GM18505 (cell line): ENCODE data around the gene GEN1.

Experiments used
- ATAC-seq: cut with Tn5 transposase; IDR thresholded peaks from one replicate; pipeline ENCODE4 v1.9.1; 2021; ENCODE audit not compliant: unreplicated experiment
- POLR2A ChIP-seq: IDR thresholded peaks from 4 replicates; pipeline ENCODE4 v1.6.1; 2011; ENCODE audit warnings: borderline replicate concordance; ENCODE audit not compliant: insufficient read depth, insufficient read length; ENCODE audit errors: extremely low read depth

GEN1 gene, protein sequence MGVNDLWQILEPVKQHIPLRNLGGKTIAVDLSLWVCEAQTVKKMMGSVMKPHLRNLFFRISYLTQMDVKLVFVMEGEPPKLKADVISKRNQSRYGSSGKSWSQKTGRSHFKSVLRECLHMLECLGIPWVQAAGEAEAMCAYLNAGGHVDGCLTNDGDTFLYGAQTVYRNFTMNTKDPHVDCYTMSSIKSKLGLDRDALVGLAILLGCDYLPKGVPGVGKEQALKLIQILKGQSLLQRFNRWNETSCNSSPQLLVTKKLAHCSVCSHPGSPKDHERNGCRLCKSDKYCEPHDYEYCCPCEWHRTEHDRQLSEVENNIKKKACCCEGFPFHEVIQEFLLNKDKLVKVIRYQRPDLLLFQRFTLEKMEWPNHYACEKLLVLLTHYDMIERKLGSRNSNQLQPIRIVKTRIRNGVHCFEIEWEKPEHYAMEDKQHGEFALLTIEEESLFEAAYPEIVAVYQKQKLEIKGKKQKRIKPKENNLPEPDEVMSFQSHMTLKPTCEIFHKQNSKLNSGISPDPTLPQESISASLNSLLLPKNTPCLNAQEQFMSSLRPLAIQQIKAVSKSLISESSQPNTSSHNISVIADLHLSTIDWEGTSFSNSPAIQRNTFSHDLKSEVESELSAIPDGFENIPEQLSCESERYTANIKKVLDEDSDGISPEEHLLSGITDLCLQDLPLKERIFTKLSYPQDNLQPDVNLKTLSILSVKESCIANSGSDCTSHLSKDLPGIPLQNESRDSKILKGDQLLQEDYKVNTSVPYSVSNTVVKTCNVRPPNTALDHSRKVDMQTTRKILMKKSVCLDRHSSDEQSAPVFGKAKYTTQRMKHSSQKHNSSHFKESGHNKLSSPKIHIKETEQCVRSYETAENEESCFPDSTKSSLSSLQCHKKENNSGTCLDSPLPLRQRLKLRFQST

DNA sequence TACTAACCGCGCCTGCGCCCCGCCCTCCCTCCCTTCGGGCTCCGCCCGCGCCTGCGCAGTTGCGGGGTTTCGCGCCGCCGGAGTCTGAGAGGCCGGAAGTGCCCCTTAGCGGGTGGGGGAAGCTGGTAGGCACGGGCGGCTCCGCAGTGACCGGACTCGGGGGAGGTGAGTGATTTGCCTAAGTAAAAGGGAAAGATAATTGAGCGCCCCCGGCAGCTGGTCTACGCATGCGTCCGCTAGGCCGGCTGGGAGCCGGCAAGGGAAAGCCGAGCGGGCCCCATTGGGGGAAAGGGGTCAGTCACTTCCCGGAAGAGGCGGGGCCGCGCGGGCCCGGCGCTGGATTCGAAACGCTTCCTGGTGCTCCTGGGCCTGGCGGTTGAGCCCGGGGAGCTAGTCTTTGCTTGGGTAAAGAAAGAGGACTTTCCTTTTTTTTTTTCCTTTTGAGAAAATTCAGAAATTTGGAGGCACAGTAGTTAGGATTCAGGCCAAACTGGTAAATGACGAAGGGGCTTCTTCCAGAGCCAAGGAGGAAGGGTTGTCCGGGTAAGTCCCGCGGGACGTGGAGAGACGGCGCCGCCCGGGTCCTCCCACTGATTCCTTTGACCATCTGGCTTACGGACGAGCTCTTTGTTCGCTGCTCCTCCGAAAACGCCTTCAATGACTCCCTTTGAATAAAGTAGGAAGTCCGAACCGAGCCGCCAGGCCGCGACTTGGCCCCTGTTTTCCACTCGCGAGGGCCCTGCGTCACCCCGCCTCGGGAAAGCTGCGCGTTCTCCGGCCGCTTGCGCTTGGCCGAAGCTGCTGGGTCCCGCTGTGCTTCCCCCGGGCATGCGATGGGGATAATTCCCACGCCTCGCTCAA, at the start of gene GEN1, which contains the start of gene SMC6:
Gene GEN1, plus strand, starts transcription at position 336 of the 861 bp plus-strand sequence. CDS start 5,806 bp downstream, outside the sequence.
Gene SMC6, minus strand, starts transcription at position 8 of the 861 bp plus-strand sequence. CDS start 7,864 bp downstream, outside the sequence.
- ATAC-seq: peak; percentile 68
- TF ChIP-seq POLR2A: peak; percentile 63

DNA sequence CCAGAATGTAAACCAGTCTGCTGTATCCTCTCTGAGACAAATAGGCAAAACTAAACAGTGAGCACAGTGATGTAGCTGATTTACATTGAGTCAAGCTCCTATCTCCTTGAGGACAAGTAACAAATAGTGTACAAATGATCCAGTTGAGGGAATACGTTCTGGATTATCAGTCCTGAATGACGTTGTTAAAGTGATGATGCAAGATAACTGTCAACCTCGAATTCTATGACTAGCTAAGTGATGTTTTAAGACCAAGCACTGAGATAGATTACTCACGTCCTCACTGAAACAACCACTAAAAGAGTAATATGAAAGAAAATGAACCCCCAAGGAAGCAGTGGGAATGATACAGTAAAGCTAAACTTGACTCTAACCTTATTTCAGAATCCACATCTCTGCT, 47.1 kb upstream of the GEN1 start:
- ATAC-seq: no peak

DNA sequence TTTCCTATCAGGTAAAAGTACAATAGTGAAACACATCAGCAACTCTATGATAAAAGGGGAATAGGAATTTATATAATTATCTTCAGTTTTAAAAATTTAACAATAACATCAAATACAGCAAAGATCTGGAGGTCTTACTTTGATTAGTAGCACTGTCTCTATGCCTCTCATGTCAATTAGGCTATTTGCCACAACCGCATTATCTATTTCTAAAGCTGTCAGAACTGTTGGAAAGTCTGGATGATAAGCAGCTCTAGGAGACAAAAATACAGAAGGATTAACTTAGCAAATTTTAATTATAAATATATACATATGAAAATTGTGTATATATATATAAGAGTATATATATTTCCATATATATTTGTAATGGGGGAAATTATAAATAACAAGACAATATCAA, 45.4 kb upstream of the GEN1 start:
- no peak for ATAC-seq

More for the DNA sequence above, 47.1 kb upstream of the GEN1 start:
- no peak for TF ChIP-seq POLR2A

DNA sequence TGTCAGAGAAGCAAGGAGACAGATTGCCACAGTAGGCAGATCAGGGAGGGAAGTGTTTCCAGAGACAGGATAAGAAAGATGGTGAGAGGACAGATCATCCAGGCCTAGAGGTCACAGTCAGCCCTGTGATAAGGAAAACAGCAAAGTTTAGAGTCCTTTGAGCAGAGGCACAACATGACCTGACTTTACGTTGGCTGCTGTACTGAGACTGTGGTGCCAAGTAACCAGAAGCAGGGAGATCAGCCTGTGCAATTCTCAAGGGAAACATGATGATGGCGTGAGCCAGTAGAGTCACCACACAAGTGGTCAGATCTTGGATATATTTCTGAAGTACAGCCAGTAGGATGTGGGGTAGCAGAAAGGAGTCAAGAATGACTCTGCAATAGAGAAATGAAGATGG, 44.0 kb upstream of the GEN1 start:
- no peak for ATAC-seq
- TF ChIP-seq POLR2A: no peak

More for the DNA sequence above, 45.4 kb upstream of the GEN1 start:
- TF ChIP-seq POLR2A: no peak

DNA sequence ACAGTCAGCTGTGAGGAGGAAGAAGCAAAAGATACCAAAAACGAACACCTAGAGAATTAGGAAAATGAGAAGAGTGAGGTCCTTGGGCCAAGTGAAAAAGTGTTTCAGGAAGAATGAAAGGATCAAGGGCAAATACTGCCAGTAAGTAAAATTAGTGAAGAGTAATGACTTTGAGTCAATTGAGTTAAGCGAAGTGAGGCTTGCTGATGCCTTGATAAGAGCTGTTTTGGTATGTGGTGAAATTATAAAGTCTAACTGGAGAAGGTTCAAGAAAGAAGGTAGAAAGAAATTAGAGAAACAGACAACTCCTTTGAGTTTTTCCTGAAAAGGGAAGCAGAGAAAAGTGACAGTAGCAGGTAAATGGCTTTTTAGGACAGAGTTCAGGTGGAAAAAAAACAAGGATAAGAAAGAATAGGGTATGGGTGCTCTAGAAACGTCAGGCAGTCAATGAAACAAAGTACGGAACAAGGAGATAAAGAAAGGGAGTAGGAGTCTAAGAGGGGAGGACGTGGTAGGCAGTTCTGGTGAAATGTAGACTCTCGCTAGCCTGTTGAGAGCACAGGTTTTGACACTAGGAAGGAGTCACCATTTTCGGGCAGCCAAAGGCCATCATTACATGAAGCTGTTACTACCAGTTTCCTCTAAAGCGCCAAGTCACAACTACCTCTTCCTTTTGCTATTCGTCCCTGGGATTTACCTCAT, 43.2 kb upstream of the GEN1 start:
- no peak for ATAC-seq
- TF ChIP-seq POLR2A: no peak

DNA sequence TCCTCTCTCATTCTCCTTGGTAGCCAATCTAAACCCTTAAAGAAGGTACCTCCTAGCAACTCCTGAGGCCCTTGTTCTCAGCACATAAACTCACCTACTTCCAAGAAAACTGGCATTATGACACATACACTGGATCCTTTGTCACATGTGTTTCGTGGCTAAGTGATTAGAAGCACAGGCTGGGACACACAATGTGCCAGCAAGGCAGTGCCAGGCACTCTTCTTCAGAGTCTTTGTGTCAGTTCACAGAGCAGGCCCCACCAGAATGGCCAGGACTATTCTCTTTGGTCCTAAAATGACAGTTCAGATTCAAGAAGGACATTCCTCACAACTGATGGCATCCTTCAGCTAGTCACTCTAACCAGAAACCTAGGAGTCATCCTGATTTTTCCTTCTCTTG, 40.6 kb upstream of the GEN1 start:
- TF ChIP-seq POLR2A: no peak
- ATAC-seq: no peak

DNA sequence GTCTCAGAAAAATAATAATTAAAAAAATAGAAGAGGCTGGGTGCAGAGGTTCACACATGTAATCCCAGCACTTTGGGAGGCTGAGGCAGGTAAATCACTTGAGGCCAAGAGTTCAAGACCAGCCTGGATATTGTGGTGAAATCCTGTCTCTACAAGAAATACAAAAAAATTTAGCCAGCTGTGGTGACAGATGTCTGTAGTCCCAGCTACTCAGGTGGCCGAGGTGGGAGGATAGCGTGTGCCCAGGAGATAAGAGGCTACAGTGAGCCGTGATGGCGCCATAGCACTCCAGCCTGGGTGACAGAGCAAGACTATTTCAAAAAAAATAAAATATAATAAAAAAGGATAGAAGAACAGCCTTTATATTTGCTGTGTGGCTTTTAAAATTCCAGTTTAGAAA, 36.3 kb upstream of the GEN1 start:
- no peak for TF ChIP-seq POLR2A
- ATAC-seq: no peak

DNA sequence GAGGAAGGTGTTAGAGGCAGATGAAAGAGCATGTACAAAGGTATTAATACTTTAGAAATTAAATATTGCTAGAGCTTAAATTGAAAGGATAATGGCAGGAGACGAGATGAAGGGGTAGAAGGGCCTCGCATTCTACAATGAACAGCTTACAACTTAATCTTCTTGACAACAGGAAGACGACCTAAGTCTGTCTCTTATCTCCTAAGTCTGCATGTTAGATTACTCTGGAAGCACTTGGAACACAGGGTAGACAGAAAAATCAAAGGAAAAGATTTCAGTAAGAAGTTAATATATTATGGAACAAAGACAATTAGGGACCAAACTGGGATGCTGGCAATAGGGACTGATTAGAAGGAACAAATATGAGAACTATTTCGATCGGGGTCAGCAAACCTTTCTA, 35.2 kb upstream of the GEN1 start:
- no peak for TF ChIP-seq POLR2A
- no peak for ATAC-seq

DNA sequence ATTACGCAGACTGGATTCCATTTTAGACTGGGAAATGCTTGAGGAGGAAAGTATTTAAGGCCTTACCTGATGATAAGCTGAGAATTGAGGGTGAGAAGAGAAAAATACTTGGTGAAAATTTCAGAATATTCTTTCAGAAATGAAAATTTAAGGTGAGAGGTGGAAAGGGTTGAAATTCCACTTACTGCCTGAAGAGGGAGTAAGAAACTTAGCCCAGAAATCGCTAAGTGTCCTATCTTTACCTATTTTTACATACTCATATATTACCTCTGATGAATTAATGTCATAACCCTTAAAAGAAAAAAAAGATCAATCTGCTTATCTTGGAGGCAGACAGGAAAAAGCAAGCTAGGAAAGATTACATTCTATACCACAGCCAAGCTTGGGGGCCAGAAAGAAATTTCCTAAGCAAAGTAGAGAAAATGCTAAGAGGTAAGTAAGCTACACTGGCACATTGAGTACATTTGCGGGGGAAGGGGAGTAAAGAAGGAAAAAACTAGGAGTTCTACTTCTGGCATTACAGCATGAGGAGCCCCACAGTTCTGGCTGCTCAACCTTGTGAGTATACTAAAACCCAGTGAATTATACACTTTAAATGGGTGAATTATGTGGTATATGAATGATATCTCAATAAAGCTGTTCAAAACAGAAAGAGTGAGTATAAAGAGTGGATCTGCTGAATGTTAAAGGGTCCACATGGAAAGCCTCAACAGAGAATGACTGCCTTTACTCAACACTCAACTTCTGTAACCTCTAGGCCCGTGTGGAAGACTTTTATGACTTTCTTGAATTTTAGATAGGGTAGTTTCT, 34.2 kb upstream of the GEN1 start:
- no peak for TF ChIP-seq POLR2A
- ATAC-seq: peak; percentile 58

DNA sequence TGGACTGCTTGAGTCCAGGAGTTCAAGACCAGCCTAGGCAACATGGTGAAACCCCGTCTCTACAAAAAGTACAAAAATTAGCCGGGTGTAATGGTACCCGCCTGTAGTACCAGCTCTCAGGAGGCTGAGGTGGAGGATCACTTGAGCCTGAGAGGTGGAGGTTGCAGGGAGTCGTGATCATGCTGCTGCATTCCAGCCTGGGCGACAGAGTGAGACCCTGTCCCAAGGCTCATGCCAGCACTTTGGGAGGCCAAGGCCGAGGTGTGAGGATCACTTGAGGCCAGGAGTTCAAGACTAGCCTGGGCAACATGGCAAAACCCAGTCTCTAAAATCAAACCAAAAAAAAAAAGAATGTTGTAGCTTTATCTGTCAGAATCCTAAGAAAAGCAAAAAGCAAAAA, 25.7 kb upstream of the GEN1 start:
- TF ChIP-seq POLR2A: no peak
- no peak for ATAC-seq

DNA sequence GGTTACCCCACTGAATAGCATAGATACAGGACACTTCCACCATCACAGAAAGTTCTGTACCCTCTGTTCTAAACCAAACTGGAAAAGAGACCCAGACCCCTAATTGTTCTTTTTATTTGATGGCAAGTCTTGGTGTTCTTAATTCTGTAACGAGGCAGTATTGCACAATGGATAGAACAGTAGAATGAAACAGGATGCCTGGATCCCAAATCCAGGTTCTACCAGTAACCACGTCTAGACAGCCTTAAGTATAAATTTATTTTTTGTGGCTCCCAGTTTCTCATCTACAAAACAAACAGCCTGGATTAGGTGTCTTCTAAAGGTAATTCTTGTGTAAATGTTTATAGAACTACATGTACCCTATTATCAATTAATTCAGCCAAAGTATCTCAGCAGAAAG, 24.1 kb upstream of the GEN1 start:
- no peak for TF ChIP-seq POLR2A
- no peak for ATAC-seq

DNA sequence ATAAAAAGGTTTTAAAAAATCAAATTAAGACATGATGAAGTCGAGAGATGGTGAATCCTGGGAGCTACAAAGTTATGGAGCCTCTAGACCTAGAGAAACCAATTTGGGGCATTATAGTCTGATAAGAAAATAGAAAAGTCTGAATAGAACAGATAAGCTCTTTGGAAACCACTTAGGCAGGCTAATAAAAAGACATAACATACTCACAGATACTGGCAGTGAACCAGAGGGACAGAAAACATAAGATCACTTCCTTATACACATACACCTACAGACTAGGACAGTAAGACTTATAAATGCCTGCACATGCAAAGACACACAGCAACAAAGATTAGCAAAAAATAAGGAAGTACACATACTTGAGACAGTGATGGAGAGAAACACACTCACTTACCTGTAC, 20.3 kb upstream of the GEN1 start:
- peak; percentile 38 for ATAC-seq
- no peak for TF ChIP-seq POLR2A

DNA sequence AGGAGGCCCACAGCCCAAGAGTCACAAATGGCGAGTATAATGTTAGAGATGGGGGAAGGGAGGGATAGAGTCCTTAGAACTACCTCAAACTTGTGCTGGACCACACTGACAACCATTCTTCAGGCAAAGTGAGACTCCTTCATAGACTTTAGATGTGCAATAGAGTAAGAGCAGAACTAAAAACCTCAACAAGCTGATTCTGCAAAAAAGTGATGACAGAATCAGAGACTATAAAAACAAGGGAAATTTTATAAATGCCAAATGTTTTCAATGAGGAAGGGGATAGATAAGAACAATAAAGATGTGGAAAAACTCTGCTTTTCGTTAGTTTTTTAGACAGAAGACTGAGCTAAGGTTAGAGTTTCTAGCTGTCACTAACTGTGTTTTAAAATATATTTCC, 18.1 kb upstream of the GEN1 start:
- TF ChIP-seq POLR2A: no peak
- ATAC-seq: no peak
